DND-41 (cell line): ENCODE measurements around the gene BCL2A1.

Experiments
- EZH2 ChIP-seq: IDR thresholded peaks from 3 replicates; pipeline ENCODE4 v1.6.1; 2012; ENCODE audit warnings: borderline replicate concordance, low read depth, mild to moderate bottlenecking, moderate library complexity, low read length, inconsistent platforms; ENCODE audit not compliant: severe bottlenecking
- TF ChIP-seq, protein P1 (sequence below): IDR thresholded peaks from 2 replicates; pipeline ENCODE4 v1.5.1; 2012; ENCODE audit warnings: borderline replicate concordance, low read length, moderate library complexity, mild to moderate bottlenecking; ENCODE audit not compliant: poor library complexity, severe bottlenecking; ENCODE audit errors: extremely low read depth

DNA sequence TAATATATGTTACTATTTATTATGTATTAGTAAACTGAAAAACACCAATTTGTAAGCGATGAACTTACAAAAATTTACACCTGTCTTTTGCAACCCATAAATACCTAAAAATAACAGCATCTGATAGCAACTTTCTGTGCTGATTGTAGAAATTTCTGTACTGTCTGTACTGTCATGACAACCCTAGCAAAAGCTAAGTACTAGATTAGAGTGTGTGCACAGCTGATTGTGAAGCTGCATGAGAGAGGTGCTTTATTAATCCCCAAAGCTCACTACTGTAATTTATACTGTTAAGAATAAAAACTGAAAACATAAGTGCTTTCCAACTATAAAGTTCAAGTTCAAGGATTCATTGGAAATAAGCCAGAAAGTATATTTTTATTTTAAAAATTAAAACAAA is 815 bp downstream of the BCL2A1 start:
- TF ChIP-seq, protein P1, sequence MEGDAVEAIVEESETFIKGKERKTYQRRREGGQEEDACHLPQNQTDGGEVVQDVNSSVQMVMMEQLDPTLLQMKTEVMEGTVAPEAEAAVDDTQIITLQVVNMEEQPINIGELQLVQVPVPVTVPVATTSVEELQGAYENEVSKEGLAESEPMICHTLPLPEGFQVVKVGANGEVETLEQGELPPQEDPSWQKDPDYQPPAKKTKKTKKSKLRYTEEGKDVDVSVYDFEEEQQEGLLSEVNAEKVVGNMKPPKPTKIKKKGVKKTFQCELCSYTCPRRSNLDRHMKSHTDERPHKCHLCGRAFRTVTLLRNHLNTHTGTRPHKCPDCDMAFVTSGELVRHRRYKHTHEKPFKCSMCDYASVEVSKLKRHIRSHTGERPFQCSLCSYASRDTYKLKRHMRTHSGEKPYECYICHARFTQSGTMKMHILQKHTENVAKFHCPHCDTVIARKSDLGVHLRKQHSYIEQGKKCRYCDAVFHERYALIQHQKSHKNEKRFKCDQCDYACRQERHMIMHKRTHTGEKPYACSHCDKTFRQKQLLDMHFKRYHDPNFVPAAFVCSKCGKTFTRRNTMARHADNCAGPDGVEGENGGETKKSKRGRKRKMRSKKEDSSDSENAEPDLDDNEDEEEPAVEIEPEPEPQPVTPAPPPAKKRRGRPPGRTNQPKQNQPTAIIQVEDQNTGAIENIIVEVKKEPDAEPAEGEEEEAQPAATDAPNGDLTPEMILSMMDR: no peak
- no peak for TF ChIP-seq EZH2
